Activated T-helper 2 cell treated with anti-CD3 and anti-CD28 coated beads, Interferon-gamma antibody, Interleukin-2, Interleukin-4, amounts not matched to agents 10 μg/mL and 5 μg/mL and 100 μg/mL, durations not matched to agents 14 hours and 24 hours and 36 hours (primary cell): ENCODE data around the gene P2RY6. TPM values are rescaled to one million over a fixed set of nuclear protein-coding genes. Genes with fewer than 3 reads are reported as not detected.

Experiments used
- DNase-seq: peaks from one replicate; pipeline ENCODE4 v3.0.0; 2021; ENCODE audit warnings: low spot score
- H3K27ac Mint-ChIP-seq: one replicate; pipeline ENCODE4 v1.8.0; 2021; ENCODE audit warnings: mixed read lengths
- H3K27me3 Mint-ChIP-seq: one replicate; pipeline ENCODE4 v1.8.0; 2021; ENCODE audit warnings: low read depth, mixed read lengths
- H3K36me3 Mint-ChIP-seq: one replicate; pipeline ENCODE4 v1.8.0; 2021; ENCODE audit warnings: low read depth, mixed read lengths
- H3K4me1 Mint-ChIP-seq: one replicate; pipeline ENCODE4 v1.8.0; 2021; ENCODE audit warnings: low read depth, mixed read lengths
- H3K4me3 Mint-ChIP-seq: one replicate; pipeline ENCODE4 v1.8.0; 2021; ENCODE audit warnings: low read depth, mild to moderate bottlenecking, moderate library complexity, mixed read lengths
- H3K9me3 Mint-ChIP-seq: one replicate; pipeline ENCODE4 v1.8.0; 2021; ENCODE audit warnings: mixed read lengths
- intact Hi-C: fragments of 100-400 bp; cut with micrococcal nuclease; formaldehyde crosslinking; loops from one replicate; pipeline ENCODE4 v1.15.1; 2023
- total RNA-seq: library from RNA; stranded (reverse); gene quantifications from 2 replicates; pipeline ENCODE4 v1.2.3, GENCODE V29; 2022

P2RY6 gene
- total RNA-seq, 1 donor from 2014 or later, result not detected

GRCh38 chr11:73281796-73282660 is 9.9 kb downstream of the P2RY6 start:
- Mint-ChIP-seq H3K36me3 (no peaks in the 10 kb centered on the region), H3K27me3 (peaks cover 3% of the 10 kb centered on the region), H3K4me1 (peaks cover 8% of the 10 kb centered on the region), H3K27ac (no peak overlapping the region), H3K4me3 (no peak overlapping the region), H3K9me3 (no peaks in the 10 kb centered on the region)
- intact Hi-C loops, result loop anchor here (10.0 kb wide), 1 partner anchor 97 kb away; no protein-coding TSS in a partner anchor
- DNase-seq, result no peak

GRCh38 chr11:73283276-73284000 is 11.3 kb downstream of the P2RY6 start:
- Mint-ChIP-seq H3K36me3 (no peaks in the 10 kb centered on the region), H3K9me3 (no peaks in the 10 kb centered on the region), H3K4me3 (no peak overlapping the region), H3K27ac (no peak overlapping the region), H3K27me3 (peaks cover 4% of the 10 kb centered on the region), H3K4me1 (peaks cover 15% of the 10 kb centered on the region)
- no peak for DNase-seq
- intact Hi-C loops, result loop anchor here (10.0 kb wide), 1 partner anchor 99 kb away; no protein-coding TSS in a partner anchor

GRCh38 chr11:73284106-73284505 is 12.0 kb downstream of the P2RY6 start:
- Mint-ChIP-seq H3K27ac (no peak overlapping the region), H3K4me1 (peaks cover 20% of the 10 kb centered on the region), H3K9me3 (no peaks in the 10 kb centered on the region), H3K4me3 (no peak overlapping the region), H3K36me3 (no peaks in the 10 kb centered on the region), H3K27me3 (peaks cover 4% of the 10 kb centered on the region)
- no peak for DNase-seq
- intact Hi-C loops, result loop anchor here (10.0 kb wide), 1 partner anchor 99 kb away; no protein-coding TSS in a partner anchor

- H3K4me1 Mint-ChIP-seq, result peaks cover 22% of the 10 kb centered on the region
- H3K4me3 Mint-ChIP-seq, result no peak overlapping the region
- no peaks in the 10 kb centered on the region for H3K36me3 Mint-ChIP-seq
- no peak for DNase-seq
- H3K27me3 Mint-ChIP-seq, result peaks cover 4% of the 10 kb centered on the region
- intact Hi-C loops, result loop anchor here (10.0 kb wide), 1 partner anchor 101 kb away; no protein-coding TSS in a partner anchor
- H3K27ac Mint-ChIP-seq, result no peak overlapping the region
- no peaks in the 10 kb centered on the region for H3K9me3 Mint-ChIP-seq
Measured at GRCh38 chr11:73285721-73286120, 13.6 kb downstream of the P2RY6 start.

GRCh38 chr11:73286240-73286810 is 14.2 kb downstream of the P2RY6 start:
- H3K9me3 Mint-ChIP-seq, result no peaks in the 10 kb centered on the region
- intact Hi-C loops, result loop anchor here (10.0 kb wide), 1 partner anchor 102 kb away; no protein-coding TSS in a partner anchor
- peaks cover 20% of the 10 kb centered on the region for H3K4me1 Mint-ChIP-seq
- H3K27me3 Mint-ChIP-seq, result peaks cover 4% of the 10 kb centered on the region
- DNase-seq, result no peak
- H3K27ac Mint-ChIP-seq, result no peak overlapping the region
- no peaks in the 10 kb centered on the region for H3K36me3 Mint-ChIP-seq
- H3K4me3 Mint-ChIP-seq, result no peak overlapping the region

- peaks cover 9% of the 10 kb centered on the region for H3K27me3 Mint-ChIP-seq
- H3K27ac Mint-ChIP-seq, result no peak overlapping the region
- no peak overlapping the region for H3K4me3 Mint-ChIP-seq
- DNase-seq, result no peak
- no peaks in the 10 kb centered on the region for H3K36me3 Mint-ChIP-seq
- intact Hi-C loops, result loop anchor here (10.0 kb wide), 1 partner anchor 103 kb away; no protein-coding TSS in a partner anchor
- H3K4me1 Mint-ChIP-seq, result peaks cover 16% of the 10 kb centered on the region
- no peaks in the 10 kb centered on the region for H3K9me3 Mint-ChIP-seq
Measured at GRCh38 chr11:73287400-73288101, 15.4 kb downstream of the P2RY6 start.

- Mint-ChIP-seq H3K36me3 (no peaks in the 10 kb centered on the region), H3K27me3 (peaks cover 12% of the 10 kb centered on the region), H3K4me3 (no peak overlapping the region), H3K27ac (no peak overlapping the region), H3K4me1 (peaks cover 16% of the 10 kb centered on the region), H3K9me3 (no peaks in the 10 kb centered on the region)
- intact Hi-C loops, result loop anchor here (10.0 kb wide), 1 partner anchor 104 kb away; no protein-coding TSS in a partner anchor
- DNase-seq, result no peak
Measured at GRCh38 chr11:73288192-73288872, 16.2 kb downstream of the P2RY6 start.

GRCh38 chr11:73288873-73289707 is 17.0 kb downstream of the P2RY6 start:
- intact Hi-C loops, result loop anchor here (10.0 kb wide), 1 partner anchor 104 kb away; no protein-coding TSS in a partner anchor
- Mint-ChIP-seq H3K4me3 (no peak overlapping the region), H3K4me1 (peaks cover 16% of the 10 kb centered on the region), H3K36me3 (no peaks in the 10 kb centered on the region), H3K27ac (no peak overlapping the region), H3K27me3 (peaks cover 14% of the 10 kb centered on the region), H3K9me3 (no peaks in the 10 kb centered on the region)
- peak; percentile 31 for DNase-seq

GRCh38 chr11:73290536-73290935 is 18.4 kb downstream of the P2RY6 start:
- Mint-ChIP-seq H3K4me3 (no peak overlapping the region), H3K36me3 (no peaks in the 10 kb centered on the region), H3K27ac (no peak overlapping the region), H3K27me3 (peaks cover 17% of the 10 kb centered on the region), H3K4me1 (peaks cover 18% of the 10 kb centered on the region), H3K9me3 (no peaks in the 10 kb centered on the region)
- no peak for DNase-seq
- intact Hi-C loops, result no loop called here

- intact Hi-C loops, result no loop called here
- peaks cover 17% of the 10 kb centered on the region for H3K27me3 Mint-ChIP-seq
- H3K27ac Mint-ChIP-seq, result no peak overlapping the region
- no peak overlapping the region for H3K4me3 Mint-ChIP-seq
- H3K4me1 Mint-ChIP-seq, result peaks cover 18% of the 10 kb centered on the region
- no peak for DNase-seq
- no peaks in the 10 kb centered on the region for H3K9me3 Mint-ChIP-seq
- H3K36me3 Mint-ChIP-seq, result no peaks in the 10 kb centered on the region
Measured at GRCh38 chr11:73291196-73291595, 19.1 kb downstream of the P2RY6 start.

- intact Hi-C loops, result no loop called here
- Mint-ChIP-seq H3K27ac (no peak overlapping the region), H3K4me3 (no peak overlapping the region), H3K27me3 (peaks cover 17% of the 10 kb centered on the region), H3K4me1 (peaks cover 18% of the 10 kb centered on the region), H3K36me3 (no peaks in the 10 kb centered on the region), H3K9me3 (no peaks in the 10 kb centered on the region)
- no peak for DNase-seq
Measured at GRCh38 chr11:73291781-73292524, 19.8 kb downstream of the P2RY6 start.
